Stimulated activated memory B cell treated with anti-CD40 and anti-IgM and Interleukin-4, amounts not matched to agents 10 μg/mL and 1 μg/mL and 100 μg/mL, for 72 hours (primary cell): Measurements from ENCODE around the gene RAB13.
"Not testable (repeated sequence)": the region's sequence is repeated elsewhere in the genome, so short reads cannot be mapped to it uniquely, and the experiment has no call there.

Experiments used
- ATAC-seq: fragments of 150-1000 bp; cut with Tn5 transposase; 2 replicates; pipeline ENCODE4 v1.10.0; 2021
- H3K27ac Mint-ChIP-seq: one replicate; pipeline ENCODE4 v1.8.0; 2022; ENCODE audit warnings: mild to moderate bottlenecking, mixed read lengths
- H3K27me3 Mint-ChIP-seq: one replicate; pipeline ENCODE4 v1.8.0; 2022; ENCODE audit warnings: mixed read lengths
- H3K36me3 Mint-ChIP-seq: one replicate; pipeline ENCODE4 v1.8.0; 2022; ENCODE audit warnings: mixed read lengths
- H3K4me1 Mint-ChIP-seq: one replicate; pipeline ENCODE4 v1.8.0; 2022; ENCODE audit warnings: mixed read lengths
- H3K4me3 Mint-ChIP-seq: one replicate; pipeline ENCODE4 v1.8.0; 2022; ENCODE audit warnings: mild to moderate bottlenecking, moderate library complexity, mixed read lengths
- H3K9me3 Mint-ChIP-seq: one replicate; pipeline ENCODE4 v1.8.0; 2022; ENCODE audit warnings: mixed read lengths

The RAB13 gene

DNA sequence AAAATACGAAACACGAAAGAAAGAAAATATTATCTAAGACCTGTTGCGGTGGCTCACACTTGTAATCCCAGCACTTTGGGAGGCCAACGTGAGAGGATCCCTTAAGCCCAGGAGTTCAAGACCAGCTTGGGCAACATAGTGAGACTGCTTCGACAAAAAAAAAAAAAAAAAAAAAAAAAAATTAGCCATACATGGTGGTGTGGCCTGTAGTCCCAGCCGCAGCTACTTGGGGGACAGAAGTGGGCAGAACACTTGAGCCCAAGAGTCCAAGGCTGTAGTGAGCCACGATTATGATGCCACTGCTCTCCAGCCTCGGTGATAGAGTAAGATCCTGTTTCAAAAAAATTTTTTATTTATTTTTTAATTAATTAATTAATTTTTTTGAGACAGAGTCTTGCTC is 1.5 kb upstream of the RAB13 start:
- H3K27me3 Mint-ChIP-seq, result no peaks in the 10 kb centered on the region
- peaks cover 61% of the 10 kb centered on the region for H3K4me1 Mint-ChIP-seq
- H3K9me3 Mint-ChIP-seq, result no peaks in the 10 kb centered on the region
- no peak overlapping the region for H3K4me3 Mint-ChIP-seq
- H3K36me3 Mint-ChIP-seq, result peaks cover 23% of the 10 kb centered on the region
- H3K27ac Mint-ChIP-seq, result peak overlapping the region; percentile 72
- no peak for ATAC-seq

DNA sequence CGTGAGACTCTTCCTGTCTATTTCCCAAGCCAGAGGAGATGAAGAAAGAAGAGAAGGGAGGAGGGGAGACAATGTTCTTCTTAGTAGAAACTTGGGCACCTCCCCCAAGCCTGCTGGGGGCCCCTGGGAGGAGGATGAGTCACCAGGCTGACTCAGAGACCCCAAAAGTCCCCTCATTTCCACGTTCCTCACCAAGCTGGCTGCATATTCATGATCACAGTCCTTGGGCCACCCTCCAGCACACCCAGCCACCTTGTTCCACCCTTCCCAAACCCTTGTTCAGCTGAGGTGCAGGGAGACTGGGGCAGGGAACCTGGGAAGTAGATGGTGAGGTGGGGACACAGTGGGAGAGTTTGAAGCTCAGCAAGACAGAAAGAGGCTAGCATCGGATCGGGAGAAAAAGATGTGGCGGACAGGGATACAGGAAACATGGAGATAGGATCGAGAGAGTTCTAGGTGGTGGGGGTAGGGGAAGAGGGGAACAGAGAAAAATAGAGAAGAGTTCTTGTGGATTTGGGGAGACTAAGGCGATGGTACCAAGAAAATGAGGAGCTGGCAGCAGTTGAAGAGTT is 712 bp downstream of the RAB13 start:
- no peak for ATAC-seq
- Mint-ChIP-seq H3K27me3 (no peaks in the 10 kb centered on the region), H3K4me3 (peak overlapping the region; percentile 76), H3K4me1 (peaks cover 49% of the 10 kb centered on the region), H3K27ac (peak overlapping the region; percentile 72), H3K36me3 (peaks cover 1% of the 10 kb centered on the region), H3K9me3 (no peaks in the 10 kb centered on the region)

DNA sequence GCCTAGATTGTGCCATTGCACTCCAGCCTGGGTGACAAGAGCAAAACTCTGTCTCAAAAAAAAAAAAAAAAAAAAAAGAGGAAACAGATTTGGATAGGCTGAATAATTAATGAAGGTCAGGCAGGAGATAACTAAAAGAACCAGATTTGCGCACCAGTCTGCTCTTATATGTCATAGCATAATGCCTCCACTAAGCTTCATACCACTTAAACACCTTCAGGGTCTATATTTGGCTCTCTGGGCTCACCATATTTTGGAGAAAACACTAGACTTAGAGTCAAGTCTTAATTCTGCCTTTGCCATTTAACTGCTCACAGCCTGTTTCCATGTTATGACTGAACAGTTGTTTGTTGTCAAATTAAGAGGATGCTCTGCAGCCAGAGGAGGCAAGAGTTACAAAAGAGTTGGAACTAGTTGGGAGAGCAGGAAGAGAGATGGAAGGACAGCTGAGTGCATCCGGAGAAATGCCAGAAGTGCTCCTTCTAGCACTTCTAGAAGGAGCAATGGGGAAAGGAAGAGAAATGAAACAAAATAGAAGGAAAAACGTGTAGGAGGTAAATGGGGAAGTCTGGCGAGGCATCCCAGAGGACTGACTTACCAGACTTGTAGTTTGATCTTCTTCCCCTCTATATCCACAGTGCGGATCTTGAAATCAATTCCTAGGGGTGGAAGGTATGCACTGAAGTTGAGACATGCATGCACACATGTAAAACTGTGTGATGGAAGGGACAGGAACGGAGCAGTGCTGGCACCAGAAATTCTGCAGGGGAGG is 1.8 kb downstream of the RAB13 start:
- no peaks in the 10 kb centered on the region for H3K27me3 Mint-ChIP-seq
- H3K9me3 Mint-ChIP-seq, result no peaks in the 10 kb centered on the region
- H3K27ac Mint-ChIP-seq, result peak overlapping the region; percentile 10
- H3K36me3 Mint-ChIP-seq, result no peaks in the 10 kb centered on the region
- H3K4me3 Mint-ChIP-seq, result no peak overlapping the region
- ATAC-seq, result no peak
- H3K4me1 Mint-ChIP-seq, result peaks cover 40% of the 10 kb centered on the region

DNA sequence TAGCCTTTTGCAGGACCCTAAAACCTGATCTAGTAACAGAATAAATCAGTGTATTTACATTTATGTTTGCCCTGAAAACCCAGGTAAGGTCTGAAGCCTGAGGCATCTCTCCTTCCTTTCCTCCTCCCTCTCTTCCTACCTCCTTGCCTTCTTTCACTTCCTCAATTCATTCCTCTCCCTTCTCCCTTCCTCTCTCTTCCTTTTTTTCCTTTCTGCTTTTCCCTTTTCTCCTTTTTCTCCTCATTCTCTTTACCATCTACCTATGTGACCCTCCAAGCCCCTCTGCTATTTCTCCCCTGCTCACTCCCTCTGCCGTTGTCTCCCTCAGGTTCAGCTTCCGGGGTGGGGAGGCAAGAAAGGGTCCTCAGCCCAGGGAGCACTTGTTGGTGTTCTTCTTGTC is 4.4 kb downstream of the RAB13 start:
- peaks cover 49% of the 10 kb centered on the region for H3K4me1 Mint-ChIP-seq
- H3K36me3 Mint-ChIP-seq, H3K9me3 Mint-ChIP-seq, H3K4me3 Mint-ChIP-seq, ATAC-seq, H3K27me3 Mint-ChIP-seq, H3K27ac Mint-ChIP-seq: not testable (repeated sequence)

DNA sequence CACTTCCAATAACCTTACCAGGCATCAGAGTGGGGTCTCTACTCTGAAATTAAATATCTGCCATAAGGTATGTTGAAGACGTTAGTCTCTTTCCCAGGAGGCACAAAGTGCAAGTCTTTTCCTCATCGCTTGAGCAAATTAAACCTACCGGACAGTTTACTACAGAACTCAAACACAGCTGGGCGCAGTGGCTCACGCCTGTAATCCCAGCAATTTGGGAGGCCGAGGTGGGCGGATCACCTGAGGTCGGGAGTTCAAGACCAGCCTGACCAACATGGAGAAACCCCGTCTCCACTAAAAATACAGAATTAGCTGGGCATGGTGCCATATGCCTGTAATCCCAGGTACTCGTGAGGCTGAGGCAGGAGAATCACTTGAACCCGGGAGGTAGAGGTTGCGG is 7.0 kb downstream of the RAB13 start:
- not testable (repeated sequence) for H3K9me3 Mint-ChIP-seq, H3K27me3 Mint-ChIP-seq, ATAC-seq
- peaks cover 31% of the 10 kb centered on the region for H3K36me3 Mint-ChIP-seq
- H3K4me1 Mint-ChIP-seq, result peaks cover 39% of the 10 kb centered on the region
- peak overlapping the region; percentile 94 for H3K27ac Mint-ChIP-seq
- H3K4me3 Mint-ChIP-seq, result peak overlapping the region; percentile 56

DNA sequence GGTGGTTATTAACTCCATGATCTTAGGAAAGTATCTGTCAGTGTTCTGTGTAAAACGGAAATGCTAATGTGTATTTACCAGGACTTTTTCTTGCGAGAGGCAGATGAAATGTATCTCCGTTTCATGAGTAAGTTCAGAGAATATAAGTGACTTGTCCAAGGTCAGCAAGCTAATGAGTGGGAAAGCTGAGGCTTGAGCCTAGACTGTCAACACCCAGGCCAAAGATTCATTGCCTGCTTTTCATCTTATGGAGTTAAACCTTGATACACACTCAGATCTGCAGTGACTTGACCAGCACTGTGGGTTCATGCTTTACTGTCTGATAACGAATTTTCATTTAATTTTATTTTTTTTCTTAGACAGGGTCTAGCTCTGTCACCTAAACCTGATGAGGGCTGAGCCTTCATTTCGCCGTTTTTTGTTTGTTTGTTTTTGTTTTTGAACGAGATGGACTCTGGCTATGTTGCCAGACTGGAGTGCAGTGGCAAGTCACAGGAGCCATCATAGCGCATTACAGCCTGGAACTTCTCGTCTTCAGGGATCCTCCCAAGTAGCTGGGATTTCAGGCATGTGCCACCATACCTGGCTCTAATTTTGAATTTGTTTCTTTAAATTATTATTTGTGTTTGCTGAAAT is 7.7 kb downstream of the RAB13 start:
- no peaks in the 10 kb centered on the region for H3K27me3 Mint-ChIP-seq
- peaks cover 36% of the 10 kb centered on the region for H3K36me3 Mint-ChIP-seq
- peak overlapping the region; percentile 94 for H3K27ac Mint-ChIP-seq
- peaks cover 38% of the 10 kb centered on the region for H3K4me1 Mint-ChIP-seq
- H3K9me3 Mint-ChIP-seq, result no peaks in the 10 kb centered on the region
- ATAC-seq, result no peak
- H3K4me3 Mint-ChIP-seq, result peak overlapping the region; percentile 95

DNA sequence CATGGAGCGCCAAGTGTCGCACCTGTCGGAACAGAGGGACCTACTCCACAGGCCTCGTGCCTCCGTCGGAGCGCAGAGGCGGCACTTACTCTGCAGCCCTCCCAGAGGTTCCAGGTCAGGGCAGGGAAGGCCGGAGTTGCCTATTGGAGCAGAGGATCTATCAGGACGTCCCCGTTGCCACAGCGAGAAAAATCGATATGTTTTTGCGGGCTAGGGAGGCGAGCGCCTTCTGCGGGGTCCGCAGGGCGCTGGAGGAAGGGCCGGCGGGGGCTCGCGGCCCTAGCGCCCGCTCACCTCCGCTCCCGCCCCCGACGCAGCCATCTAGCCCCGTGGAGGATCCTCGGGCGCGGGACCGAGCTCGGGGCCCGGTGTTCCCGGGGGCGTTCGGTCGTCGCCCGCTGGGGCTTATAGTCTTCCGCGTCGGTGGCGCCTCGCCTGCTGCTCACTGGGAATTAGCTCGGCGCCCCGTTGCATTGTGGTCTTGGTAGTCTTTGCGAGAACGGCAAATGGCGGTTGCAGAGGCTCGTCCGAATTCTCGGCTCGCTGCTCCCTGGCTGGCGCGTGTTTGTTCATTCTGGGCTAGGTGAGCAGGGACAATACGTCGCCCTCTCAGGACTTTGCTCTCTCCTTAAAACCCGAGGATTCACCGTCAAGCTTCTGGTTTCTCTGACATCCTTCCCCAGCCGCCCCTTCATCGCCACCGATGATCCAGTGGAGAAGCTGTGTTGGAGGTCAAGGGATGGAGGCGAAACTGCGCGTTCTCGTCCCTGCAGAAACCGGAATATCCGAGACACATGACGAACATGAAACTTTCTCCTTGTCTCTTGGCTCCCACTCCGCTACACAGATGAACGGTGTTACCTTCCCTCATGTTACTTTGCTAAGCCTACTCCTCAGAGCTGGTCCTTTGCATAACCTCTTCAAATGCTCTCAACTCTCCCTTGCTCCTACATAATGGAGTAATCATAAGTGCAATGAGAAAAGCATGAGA is 8.6 kb downstream of the RAB13 start, which contains the start of gene JTB:
JTB (minus strand) TSS at position 425 of the 991 bp plus-strand sequence; CDS start at position 3, 422 bp downstream.
- no peaks in the 10 kb centered on the region for H3K9me3 Mint-ChIP-seq
- peaks cover 40% of the 10 kb centered on the region for H3K36me3 Mint-ChIP-seq
- peak within 1 kb of the TSS; percentile 94 for H3K27ac Mint-ChIP-seq
- no peaks in the 10 kb centered on the region for H3K27me3 Mint-ChIP-seq
- ATAC-seq, result peak; percentile 97
- peak within 1 kb of the TSS; percentile 95 for H3K4me3 Mint-ChIP-seq
- H3K4me1 Mint-ChIP-seq, result peaks cover 41% of the 10 kb centered on the region

DNA sequence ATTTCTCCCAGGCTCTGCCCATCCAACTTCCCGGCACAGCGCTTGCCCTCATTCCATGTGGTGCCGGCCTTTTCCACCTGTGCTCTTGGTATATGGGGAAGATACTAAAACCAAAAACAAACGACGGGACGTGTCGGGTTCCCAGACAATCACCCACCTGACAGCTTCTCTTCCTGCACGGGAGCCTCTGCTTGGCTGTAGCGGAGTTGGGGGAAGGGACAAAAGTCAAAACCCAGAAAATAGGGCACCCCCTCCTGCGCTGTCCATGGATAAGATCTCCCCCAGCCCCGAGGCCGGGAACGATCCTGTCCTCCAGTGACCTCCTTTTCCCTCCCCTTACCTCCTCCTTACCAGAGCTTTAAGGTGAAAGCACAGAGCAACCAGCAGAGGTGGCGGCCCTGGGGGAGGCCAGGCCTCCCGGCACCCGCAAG is 9.3 kb downstream of the RAB13 start:
- Mint-ChIP-seq H3K27ac (peak overlapping the region; percentile 94), H3K4me3 (peak overlapping the region; percentile 95), H3K4me1 (peaks cover 45% of the 10 kb centered on the region), H3K36me3 (peaks cover 40% of the 10 kb centered on the region), H3K9me3 (no peaks in the 10 kb centered on the region), H3K27me3 (no peaks in the 10 kb centered on the region)
- ATAC-seq, result no peak

DNA sequence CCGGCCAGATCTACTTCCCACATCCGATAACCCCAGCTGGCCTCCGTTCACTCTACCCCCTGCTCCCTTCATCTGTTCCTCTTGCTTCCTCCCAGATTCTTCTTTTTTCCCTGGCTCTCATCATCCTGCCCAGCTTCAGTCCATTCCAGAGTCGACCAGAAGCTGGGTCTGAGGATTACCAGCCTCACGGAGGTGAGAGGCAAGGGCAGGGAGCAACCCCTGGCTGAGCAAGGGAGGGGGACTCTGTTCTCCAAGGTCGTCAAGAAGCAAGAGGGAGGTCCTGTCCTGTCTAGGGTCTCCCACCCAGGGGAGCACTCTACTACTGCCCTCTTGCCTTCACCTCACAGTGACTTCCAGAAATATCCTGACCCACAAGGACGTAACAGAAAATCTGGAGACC is 12.6 kb downstream of the RAB13 start:
- Mint-ChIP-seq H3K4me3 (no peak overlapping the region), H3K27ac (no peak overlapping the region)
- ATAC-seq, result no peak

DNA sequence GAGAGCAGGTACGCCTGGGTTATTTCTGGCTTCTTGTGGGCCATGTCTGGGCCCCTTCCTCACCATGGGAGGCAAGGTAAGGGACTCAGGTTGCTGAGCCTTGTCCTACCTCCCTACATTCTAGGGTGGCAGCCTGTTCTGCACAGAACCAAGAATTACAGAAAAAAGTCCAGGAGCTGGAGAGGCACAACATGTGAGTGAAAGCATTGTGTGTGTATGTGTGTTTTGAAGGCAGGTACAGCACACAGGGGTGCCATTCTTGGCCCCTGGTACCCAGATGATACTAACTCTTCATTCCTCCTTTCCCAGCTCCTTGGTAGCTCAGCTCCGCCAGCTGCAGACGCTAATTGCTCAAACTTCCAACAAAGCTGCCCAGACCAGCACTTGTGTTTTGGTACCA is 13.1 kb downstream of the RAB13 start:
- Mint-ChIP-seq H3K4me3 (no peak overlapping the region), H3K9me3 (no peaks in the 10 kb centered on the region), H3K4me1 (peaks cover 45% of the 10 kb centered on the region), H3K27me3 (no peaks in the 10 kb centered on the region), H3K36me3 (peaks cover 40% of the 10 kb centered on the region), H3K27ac (no peak overlapping the region)
- ATAC-seq, result no peak

More for the DNA sequence above, 12.6 kb downstream of the RAB13 start:
- H3K36me3 Mint-ChIP-seq, result peaks cover 40% of the 10 kb centered on the region
- no peaks in the 10 kb centered on the region for H3K27me3 Mint-ChIP-seq
- H3K9me3 Mint-ChIP-seq, result no peaks in the 10 kb centered on the region
- H3K4me1 Mint-ChIP-seq, result peaks cover 45% of the 10 kb centered on the region

DNA sequence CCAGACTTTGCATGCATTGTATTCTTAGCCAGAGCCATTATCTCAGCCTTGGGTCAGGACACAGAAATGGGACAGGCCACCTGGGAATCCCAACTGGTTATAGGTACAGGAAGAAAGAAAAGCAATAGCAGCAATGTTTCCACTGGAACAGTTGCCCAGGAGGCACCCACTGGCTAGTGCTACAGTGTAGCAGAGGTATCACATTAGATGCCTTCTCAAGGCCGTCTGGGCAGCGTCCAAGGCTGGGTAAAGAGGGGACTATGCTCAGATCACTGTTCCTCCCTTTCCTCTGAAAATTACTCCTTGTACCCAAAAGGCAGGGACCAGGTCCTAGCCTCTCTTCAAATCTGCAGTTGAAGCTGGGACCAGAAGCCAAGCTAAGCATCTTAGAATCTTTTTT is 15.8 kb downstream of the RAB13 start:
- Mint-ChIP-seq H3K27ac (no peak overlapping the region), H3K27me3 (no peaks in the 10 kb centered on the region), H3K9me3 (no peaks in the 10 kb centered on the region), H3K4me1 (peaks cover 47% of the 10 kb centered on the region), H3K36me3 (peaks cover 22% of the 10 kb centered on the region), H3K4me3 (no peak overlapping the region)
- no peak for ATAC-seq

DNA sequence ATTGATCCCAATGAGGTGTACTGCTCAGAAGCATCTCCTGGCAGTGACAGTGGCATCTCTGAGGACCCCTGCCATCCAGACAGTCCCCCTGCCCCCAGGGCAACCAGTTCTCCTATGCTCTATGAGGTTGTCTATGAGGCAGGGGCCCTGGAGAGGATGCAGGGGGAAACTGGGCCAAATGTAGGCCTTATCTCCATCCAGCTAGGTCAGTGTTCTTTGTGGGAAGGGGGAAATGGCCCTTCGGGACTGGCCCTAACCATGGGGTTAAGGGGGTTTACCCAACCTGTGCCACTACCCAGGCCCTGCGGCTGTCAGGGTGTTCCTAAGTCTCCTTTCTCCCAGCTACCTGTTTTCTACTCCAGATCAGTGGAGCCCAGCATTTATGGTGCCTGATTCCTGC is 17.2 kb downstream of the RAB13 start:
- Mint-ChIP-seq H3K27me3 (no peaks in the 10 kb centered on the region), H3K36me3 (peaks cover 8% of the 10 kb centered on the region), H3K4me1 (peaks cover 55% of the 10 kb centered on the region), H3K4me3 (peak overlapping the region; percentile 32), H3K27ac (peak overlapping the region; percentile 99), H3K9me3 (no peaks in the 10 kb centered on the region)
- no peak for ATAC-seq

DNA sequence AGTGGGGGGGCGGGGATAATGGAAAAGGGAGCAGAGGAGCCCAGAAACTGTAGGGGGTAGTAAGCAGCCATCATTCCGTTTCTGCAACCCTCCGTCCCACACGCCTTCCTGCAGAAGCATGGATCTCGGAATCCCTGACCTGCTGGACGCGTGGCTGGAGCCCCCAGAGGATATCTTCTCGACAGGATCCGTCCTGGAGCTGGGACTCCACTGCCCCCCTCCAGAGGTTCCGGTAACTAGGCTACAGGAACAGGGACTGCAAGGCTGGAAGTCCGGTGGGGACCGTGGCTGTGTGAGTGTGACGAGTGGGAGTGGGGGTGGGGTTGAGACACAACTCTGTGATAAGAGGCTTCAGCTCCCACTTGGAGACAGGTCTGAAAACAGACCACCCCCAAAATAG is 17.7 kb downstream of the RAB13 start:
- Mint-ChIP-seq H3K27ac (peak overlapping the region; percentile 99), H3K9me3 (no peaks in the 10 kb centered on the region), H3K27me3 (no peaks in the 10 kb centered on the region), H3K4me3 (peak overlapping the region; percentile 100), H3K36me3 (peaks cover 4% of the 10 kb centered on the region), H3K4me1 (peaks cover 59% of the 10 kb centered on the region)
- no peak for ATAC-seq

DNA sequence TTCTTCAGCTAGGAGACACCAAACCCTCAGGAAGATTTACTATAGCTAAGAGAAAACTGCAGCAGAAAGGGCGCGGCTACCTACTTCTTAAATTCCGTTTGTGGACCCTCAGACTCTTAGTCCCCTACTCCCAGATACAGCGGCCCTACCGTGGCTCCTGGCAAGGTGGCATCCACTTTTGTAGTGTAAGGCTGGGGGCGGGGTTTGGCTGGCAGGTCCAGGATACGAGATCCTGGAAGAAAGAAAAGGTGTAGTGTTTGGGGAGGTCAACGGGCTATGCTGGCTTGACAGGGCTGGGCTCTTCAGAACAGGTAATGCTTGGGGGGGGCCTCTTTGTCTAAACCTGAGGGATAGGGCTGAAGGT is 18.2 kb downstream of the RAB13 start:
- H3K4me3 Mint-ChIP-seq, result peak overlapping the region; percentile 100
- H3K9me3 Mint-ChIP-seq, result no peaks in the 10 kb centered on the region
- H3K4me1 Mint-ChIP-seq, result peaks cover 59% of the 10 kb centered on the region
- H3K27ac Mint-ChIP-seq, result peak overlapping the region; percentile 99
- no peak for ATAC-seq
- H3K27me3 Mint-ChIP-seq, result no peaks in the 10 kb centered on the region
- H3K36me3 Mint-ChIP-seq, result peaks cover under 1% of the 10 kb centered on the region
